HG03558 (cell line): ENCODE measurements around the gene PAPPA.

Source experiments
- ATAC-seq: cut with Tn5 transposase; IDR thresholded peaks from one replicate; pipeline ENCODE4 v1.9.1; 2021; ENCODE audit warnings: moderate number of reproducible peaks; ENCODE audit not compliant: unreplicated experiment; ENCODE audit errors: extremely low read depth

The PAPPA gene

DNA sequence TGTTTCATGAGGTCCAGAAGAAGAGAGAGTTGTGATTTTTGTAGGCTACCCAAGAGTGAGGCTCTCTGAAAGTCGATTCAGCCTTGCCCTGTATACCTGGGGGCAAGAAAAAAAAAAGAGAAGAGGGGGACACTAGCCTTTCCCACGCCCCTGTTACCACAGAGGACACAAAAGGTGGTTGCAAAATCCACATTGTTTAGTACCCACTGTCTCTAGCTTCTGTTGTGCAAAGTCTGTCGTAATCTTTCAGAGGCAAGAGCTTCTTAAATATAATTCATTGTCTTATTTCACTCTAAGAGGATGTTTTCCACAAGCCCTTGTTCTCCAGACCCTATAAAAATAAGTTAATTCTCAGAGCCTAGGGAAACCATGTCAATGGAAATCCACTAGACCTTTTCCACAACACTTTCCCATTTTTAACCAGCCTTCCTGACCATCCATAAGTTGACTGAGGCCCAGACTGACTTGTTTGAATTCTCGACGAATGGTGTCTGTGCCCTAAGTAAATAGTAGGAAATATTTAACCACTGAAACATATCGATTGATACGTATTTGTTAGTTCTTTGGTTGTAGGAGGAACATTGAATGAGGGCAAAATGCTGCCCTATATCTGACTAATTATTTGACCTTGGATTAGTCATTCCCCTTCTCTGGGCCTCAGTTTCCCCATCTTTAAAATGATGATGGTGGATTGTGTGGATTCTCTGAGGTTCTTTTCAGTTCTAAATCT, 182.7 kb downstream of the PAPPA start:
- no peak for ATAC-seq

DNA sequence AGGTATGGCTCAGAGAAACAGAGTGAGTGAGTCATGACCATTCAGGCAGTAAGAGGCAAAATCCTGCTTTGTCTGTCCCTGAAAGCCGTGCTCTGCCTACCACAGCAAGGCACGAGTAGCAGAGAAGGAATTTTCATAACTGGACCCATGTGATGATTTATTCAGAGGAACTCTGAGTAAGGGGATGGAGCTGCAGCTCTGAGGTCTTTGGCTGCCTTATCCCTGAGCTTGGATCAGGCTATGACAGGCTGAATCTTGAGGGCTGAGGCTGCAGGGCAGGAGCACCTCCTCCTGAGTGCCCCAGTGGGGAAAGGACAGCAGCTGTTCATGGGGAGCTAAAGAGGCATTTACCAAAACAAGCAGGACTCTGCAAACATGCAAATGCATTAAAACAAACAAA, 183.4 kb downstream of the PAPPA start:
- no peak for ATAC-seq

- ATAC-seq, result no peak
Observed at GRCh38 chr9:116340270-116340669, 186.7 kb downstream of the PAPPA start.

DNA sequence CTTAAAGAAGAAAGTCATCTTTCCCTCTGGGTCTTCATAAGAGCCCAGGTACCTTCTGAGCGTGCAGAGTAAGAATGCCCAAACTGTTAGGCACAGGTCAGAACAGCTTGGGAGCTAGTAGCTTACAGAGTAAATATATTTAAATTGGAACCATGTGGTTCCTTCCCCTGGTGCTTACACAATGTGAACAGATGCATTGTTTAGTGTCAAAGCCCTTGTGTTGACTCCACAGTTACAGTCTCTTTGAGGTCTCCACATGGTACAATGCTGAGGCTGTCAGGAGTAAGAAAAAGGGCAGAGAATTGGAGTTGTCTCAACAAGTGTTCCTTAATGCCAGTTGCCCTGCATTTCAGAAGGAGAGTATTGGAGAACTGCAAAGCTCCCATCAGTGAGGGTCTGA, 188.5 kb downstream of the PAPPA start:
- no peak for ATAC-seq

DNA sequence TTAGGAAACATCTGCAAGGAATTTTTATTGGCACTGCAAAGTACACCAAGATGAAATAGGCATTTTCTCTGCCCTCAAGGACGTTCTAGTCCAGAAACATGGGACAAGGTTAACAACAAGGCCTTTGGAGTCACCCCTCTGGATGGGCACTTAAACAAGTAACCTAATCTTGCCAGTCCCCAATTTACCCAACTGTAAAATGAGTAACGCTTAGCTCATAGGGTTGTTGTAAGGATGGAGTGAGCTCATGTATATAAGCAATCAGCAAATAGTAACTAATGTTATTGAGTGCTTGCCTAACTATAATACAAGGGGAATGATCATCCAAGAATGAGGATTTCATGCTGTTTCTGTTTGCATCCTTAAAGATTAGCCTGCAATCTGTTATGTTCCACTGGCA, 189.3 kb downstream of the PAPPA start:
- no peak for ATAC-seq

DNA sequence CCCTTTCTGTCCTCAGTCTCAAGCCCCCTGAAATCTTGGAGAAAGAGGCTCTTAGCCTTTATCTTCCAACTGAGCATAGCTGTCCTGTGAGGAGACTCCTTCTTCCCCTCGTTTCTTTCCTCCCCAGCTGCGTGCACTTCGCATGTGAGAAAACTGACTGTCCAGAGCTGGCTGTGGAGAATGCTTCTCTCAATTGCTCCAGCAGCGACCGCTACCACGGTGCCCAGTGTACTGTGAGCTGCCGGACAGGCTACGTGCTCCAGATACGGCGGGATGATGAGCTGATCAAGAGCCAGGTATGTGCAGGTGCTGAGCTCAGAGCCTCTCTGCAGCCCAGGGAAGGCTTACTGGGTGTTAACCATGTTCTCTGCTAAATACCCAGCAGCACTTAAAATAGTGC, 190.8 kb downstream of the PAPPA start:
- no peak for ATAC-seq

DNA sequence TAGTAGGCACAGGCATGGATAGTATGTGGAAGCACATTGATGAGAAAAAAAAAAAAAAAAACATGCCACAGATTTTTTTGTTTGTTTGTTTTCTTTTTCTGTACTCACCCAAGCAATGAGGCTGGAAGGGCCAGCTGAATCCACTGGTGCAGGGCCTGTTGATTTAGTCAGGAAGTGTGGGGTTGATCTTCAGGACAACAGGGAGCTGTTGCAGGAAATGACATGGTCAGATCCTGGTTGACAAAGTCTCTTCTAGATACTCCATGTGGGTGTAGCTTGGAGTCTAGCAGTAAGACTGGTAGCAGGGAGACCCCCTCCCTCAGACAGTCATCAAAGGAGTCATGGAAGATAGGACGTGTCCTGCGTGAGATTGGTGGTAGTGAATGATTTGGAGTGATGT, 191.8 kb downstream of the PAPPA start:
- no peak for ATAC-seq

DNA sequence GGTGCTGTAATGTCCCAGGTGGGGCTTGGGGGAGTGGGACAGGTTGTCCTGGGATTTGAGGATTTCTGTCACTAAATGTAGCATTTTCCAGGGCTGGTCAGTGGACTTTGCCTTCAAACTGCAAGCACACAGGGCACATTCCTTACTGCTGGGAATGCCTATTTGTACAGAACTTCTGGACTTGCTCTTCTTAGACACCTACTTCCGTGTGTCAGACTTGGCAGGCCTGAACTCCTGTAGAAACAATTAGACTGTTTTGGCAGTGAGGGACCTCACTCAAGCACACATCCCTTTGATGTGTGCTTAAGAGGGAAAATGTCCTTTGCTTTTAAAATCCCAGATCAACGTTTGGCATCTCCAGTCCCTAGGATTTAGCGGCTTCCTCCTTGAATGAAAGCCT, 192.2 kb downstream of the PAPPA start:
- ATAC-seq, result no peak

DNA sequence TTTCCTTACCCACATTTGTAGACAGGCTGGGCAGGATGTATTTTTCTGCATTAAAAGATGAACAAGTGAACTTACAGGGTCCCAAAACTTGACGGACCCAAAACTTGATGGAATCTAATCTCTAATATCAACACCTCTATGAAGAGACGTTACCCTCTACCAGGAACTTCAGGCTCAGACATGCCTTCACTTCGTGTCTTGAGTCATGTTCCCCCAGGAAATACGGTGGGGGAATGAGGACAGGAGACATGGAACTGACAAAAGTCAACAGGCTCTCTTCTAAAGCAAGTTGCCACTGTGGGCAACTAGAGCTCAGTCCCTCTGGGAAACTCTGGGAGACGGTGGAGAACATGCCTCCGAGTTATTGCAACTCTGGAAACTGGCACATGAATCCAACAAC, 196.1 kb downstream of the PAPPA start:
- ATAC-seq, result no peak

GRCh38 chr9:116350213-116350612, 196.6 kb downstream of the PAPPA start:
- no peak for ATAC-seq

DNA sequence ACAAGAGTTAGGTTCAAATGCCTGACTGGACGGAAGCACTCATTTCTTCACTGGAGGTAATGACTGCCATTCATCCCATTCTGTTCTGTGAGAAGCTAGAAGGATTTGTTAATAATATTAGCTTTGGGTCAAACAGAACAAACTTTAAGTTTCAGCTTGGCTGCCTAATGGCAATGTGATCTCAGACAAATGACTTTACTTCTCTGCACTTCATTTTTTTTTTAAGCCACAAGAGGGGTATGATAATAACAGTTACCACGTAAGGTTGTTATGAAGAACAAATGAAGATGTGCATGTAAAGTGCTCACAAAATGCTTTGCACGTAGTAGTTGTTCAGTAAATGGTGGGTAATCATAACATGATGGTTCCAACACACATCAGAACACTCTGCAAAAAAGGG, 199.4 kb downstream of the PAPPA start:
- no peak for ATAC-seq

DNA sequence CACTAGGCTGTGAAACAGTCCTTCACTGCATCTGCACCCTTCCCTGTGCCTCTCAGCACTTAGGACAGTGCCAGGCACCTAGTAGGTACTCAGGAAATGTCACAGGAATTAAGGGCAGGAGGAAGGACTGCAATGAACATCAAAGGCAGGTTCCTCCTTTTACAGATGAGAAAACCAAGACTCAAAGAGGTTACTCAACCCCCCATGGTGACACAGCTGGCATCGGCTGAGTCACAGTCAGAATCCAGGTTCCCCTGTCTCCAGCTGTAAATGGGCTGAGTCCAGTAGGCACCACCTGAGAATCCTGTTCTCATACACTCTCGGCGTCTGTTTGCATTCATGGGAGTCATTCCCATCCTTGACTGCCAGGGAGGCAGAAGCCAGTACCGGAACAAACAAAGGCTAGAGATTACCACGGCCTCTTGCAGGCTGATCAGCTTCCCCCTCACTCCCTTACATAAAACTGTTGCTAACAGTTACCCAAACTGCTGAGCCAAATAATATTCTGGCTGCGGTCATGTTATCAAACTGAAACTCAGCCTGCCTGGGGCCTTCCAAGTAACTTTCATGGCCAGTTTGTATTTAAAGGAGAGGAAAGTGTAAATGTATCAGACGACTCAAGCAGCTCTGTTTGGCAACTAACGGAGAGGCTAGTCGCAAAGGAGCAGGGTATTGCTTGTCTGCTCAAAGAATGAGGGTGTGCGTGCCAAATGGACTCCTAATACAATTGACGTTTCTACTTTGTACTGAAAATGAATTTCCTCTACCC, 201.7 kb downstream of the PAPPA start:
- no peak for ATAC-seq

DNA sequence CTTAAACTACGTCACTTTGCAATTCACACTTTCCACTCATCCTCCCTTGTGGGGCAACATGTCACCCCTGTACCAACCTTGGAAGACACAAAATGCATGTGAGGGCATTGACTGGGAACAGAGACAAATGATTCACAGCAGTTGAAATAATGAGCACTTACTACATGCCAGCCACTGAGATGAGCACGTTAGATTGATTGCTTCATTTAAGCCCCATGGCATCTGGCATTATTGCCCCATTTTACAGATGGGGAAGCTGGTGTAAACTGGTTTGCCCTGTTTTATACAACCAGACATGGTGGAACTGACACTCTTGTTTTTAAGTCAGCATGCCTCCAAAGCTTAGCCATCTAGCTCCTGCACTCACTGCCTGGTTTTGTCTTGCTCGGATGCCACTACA, 204.7 kb downstream of the PAPPA start:
- no peak for ATAC-seq

DNA sequence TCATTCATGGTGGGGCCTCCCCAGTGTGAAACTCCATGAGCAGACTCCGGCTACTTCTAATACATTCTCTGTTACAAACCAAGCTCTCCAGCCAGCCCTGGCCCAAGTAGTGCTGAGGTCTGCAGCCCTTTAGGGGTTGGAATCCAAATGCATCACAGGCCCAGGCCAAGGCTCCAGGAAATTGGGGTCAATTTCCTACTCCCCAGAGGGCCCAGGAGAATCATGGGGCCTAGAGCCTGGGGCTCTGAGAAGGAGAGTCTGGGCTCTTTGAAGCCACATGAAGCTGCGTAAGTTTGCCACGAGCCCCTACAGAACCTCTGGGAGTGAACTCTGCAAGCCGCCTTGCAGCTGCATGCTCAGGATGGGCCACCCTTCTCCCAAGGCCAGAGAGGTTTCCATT, 206.4 kb downstream of the PAPPA start:
- no peak for ATAC-seq

GRCh38 chr9:116360989-116361388, 207.4 kb downstream of the PAPPA start:
- no peak for ATAC-seq

DNA sequence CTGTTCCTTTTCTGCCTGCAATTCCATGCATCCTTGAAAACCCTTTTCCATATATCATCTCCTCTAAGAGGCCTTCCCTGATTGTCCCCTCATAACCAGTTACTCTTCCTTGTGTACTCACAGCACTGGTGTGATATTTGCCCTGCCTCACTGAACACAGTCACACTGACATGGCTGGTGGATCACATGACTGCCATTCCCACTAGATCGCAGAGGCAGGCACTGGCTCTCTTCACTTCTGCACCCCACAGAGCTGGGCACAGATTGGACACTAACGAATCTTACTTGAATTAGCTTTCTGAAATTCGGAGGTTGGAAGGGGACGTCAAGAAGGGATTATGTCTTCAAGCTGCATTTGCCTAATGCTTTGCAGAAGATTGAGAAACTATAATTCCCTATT, 208.0 kb downstream of the PAPPA start:
- ATAC-seq, result no peak

- no peak for ATAC-seq
Observed at GRCh38 chr9:116362493-116362892, 208.9 kb downstream of the PAPPA start.

GRCh38 chr9:116365056-116365471, 211.5 kb downstream of the PAPPA start:
- ATAC-seq, result no peak

GRCh38 chr9:116366241-116366640, 212.7 kb downstream of the PAPPA start:
- ATAC-seq, result no peak

- ATAC-seq, result no peak
Observed at GRCh38 chr9:116368680-116369079, 215.1 kb downstream of the PAPPA start.

DNA sequence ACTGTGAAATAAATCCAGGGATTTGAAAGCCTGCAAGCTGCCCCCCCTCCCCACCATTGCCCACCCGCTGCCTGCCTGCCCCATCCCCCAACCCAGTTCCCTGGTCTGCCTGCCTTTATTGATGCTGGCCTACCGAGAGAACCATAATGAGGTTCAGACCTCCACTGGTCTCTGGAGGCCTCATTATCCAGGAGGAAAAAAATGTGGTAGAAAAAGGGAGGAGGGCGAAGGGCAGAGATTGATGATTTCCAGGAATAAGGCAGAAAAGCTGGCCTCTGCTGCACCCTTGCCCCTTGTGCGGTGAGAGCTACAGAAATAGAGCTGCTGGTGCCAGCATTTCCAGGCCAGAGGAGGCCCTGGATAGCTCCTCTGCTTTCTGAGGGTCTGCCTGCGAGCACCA, 216.1 kb downstream of the PAPPA start:
- ATAC-seq, result no peak

DNA sequence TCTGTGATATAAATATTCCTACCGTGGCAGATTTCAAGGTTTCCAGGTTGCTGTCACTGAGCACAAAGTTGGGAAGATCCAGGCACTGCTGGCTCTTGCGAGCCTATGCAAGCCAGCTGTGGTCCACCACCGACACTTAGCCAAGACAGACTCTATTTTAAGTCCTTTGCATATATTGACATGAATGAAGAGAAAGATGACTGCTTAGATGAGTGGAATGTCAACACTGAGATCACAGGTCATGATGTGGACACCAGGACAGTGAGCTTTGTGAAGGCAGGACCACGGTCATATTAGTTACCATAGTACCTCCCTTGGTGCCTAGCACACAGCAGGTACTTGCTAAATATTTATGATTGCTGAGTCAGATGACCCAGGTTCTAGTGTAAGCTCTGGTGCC, 217.0 kb downstream of the PAPPA start:
- no peak for ATAC-seq
